GM12892 (cell line): ENCODE data around the gene SF3B1.

ENCODE experiments used
- DNase-seq: peaks from one replicate; pipeline ENCODE4 v3.0.0; 2011; ENCODE audit not compliant: insufficient read length
- FAIRE-seq: peaks from 2 replicates; lab custom pipeline; 2011; peaks lifted over from hg19 to GRCh38; lab: Jason Lieb, UNC
- POLR2A ChIP-seq: IDR thresholded peaks from 2 replicates; pipeline ENCODE4 v1.6.1; 2011; ENCODE audit warnings: low read depth, low read length, control low read depth
- POLR2AphosphoS5 ChIP-seq: IDR thresholded peaks from 2 replicates; pipeline ENCODE4 v1.6.1; 2011; ENCODE audit warnings: low read depth, low read length, control low read depth
- TAF1 ChIP-seq: IDR thresholded peaks from 2 replicates; pipeline ENCODE4 v1.6.1; 2011; ENCODE audit warnings: low read depth, mild to moderate bottlenecking, control low read depth, low read length, borderline replicate concordance

Gene SF3B1

DNA sequence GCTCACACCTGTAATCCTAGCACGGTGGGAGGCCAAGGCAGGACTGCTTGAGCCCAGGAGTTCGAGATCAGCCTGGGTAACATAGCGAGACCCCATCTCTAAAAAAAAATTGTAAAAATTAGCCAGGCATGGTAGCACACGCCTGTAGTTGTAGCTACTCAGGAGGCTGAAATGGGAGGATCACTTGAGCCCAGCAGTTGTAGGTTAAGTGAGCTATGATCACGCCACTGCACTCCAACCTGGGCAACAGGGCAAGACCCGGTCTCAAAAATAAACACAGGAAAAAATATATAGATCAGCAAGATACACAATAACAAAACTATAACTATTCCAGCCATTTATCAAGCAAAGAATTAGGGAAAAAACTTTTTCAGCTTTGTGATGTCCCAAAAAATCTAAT is 3.0 kb downstream of the SF3B1 start:
- no peak for TF ChIP-seq POLR2AphosphoS5
- TF ChIP-seq POLR2A = no peak
- TF ChIP-seq TAF1 = no peak
- FAIRE-seq (no peak), DNase-seq (no peak)

DNA sequence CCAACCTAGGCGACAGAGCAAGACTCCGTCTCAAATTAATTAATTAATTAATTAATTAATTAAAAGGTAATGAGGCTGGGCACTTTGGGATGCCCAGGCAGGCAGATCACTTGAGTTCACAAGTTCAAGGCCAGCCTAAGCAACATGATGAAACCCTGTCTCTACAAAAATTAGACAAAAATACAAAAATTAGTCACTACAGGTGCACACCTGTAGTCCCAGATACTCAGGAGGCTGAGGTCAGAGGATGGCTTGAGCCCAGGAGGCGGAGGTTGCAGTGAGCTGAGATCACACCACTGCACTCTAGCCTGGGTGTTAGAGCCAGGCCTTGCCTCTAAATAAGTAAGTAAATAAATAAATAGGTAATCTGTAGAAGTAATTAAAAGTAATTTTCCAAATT is 6.8 kb downstream of the SF3B1 start:
- TF ChIP-seq POLR2A (no peak), TAF1 (no peak), POLR2AphosphoS5 (no peak)
- DNase-seq (no peak), FAIRE-seq (no peak)

DNA sequence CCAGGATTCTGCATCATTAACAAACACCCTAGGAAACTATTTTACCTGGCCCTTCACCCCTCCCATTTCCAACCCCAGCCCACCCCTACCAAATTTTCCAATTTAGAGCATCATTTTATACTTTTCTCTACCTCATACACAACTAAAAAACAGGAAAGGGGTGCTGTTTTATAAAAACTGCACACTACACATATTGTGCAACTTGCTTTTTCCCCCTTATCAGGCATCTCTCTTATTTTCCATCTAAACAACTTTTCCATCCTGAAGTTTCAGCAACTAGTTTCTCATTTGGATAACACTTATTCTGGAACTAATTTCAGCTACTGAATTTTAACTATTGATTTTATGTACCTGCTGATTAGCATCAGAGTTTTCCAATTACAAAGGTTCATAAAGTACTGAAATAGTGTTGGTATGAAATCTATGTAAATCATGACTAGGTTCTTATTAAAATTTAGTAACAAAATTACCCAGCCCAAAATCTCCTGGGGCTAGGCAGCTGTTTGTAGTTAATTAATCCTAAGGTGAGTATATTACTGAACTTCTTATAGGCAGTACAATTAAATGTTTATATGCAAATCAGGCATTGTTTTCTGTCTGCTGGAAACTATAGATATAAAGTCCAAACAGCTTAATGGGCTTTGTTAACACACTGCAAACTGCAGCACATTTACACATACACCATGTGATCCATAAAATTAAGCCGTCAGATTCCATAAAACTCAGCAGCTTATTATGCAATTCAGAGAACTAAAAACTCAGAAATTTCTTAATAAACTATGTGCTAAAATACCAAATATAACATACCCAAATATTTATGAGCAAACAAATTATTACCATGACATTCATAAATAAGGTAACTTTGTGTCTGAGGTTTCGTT is 7.9 kb downstream of the SF3B1 start:
- no peak for TF ChIP-seq POLR2AphosphoS5
- no peak for TF ChIP-seq POLR2A
- TF ChIP-seq TAF1 = no peak
- FAIRE-seq (peak; percentile 56), DNase-seq (no peak)

DNA sequence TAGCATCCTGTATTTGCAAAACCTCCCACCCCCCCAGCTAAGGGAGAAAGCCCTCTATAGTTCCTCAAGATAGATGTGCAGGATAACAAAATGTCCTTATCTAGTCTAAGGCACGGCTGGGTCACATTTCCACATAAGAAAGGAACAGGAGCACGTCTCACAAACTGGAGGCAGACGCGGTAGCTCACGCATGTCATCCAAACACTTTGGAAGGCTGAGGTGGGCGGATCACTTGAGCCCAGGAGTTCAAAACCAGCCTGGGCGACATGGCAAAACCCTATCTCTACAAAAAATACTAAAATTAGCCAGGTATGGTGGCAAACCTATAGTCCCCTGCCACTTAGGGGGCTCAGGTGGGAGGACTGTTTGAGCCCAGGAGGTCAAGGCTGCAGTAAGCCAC is 9.3 kb downstream of the SF3B1 start:
- DNase-seq (no peak), FAIRE-seq (no peak)
- TF ChIP-seq TAF1 = no peak
- no peak for TF ChIP-seq POLR2A
- TF ChIP-seq POLR2AphosphoS5 = no peak

DNA sequence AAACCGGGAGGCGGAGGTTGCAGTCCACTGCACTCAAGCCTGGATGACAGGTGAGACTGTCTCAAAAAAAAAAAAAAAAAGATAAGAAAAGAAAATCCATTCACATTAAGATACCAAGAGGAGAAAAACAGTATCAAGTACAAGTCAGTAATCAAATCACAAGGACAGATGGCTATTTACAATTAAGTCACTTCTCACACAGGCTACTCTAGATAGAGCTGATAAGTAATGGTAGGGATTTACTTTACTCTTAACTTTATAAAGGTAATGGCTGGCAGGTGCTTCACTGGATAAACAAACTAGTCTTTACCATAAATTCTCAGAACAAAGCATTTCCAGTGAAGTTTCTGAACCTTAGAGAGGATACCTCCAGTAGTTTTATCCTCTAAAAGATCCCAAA is 11.5 kb downstream of the SF3B1 start:
- DNase-seq (no peak), FAIRE-seq (no peak)
- TF ChIP-seq TAF1 = no peak
- TF ChIP-seq POLR2AphosphoS5 = no peak
- TF ChIP-seq POLR2A = no peak

DNA sequence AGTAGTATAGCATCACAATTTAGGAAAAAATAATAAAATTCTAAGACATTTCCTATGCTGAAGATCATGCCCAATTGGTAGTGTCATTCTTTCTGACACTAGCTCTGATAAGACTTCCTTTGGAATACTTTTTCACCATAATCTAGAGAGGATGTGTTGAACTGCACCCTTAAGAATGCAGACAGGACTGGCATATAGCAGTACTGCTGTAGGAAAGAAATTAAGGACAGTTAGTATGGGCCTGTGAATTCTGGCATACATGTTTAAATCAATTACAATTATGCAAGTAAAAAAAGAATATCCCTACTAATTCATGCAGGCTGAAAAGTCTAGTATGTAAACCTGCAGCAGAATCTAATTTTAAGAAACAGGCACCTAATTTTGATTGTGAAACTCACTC is 15.4 kb downstream of the SF3B1 start:
- DNase-seq (no peak), FAIRE-seq (no peak)
- no peak for TF ChIP-seq POLR2AphosphoS5
- TF ChIP-seq TAF1 = no peak
- no peak for TF ChIP-seq POLR2A

DNA sequence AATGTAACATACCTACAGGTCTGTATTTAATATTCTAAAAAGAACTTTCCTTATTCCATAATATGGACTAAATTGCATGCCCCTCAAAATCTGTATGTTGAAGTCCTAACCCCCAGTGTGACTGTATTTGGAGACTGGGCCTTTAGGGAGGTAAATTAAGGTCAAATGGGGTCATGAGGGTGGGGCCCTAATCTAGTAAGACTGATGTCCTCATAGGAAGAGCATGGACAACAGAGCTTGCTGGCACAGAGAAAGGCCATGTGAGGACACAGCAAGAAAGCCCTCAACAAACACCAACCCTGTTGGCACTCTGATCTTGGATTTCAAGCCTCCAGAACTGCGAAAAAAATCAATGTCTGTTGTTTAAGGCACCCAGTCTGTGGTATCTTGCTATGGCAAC is 18.6 kb downstream of the SF3B1 start:
- no peak for DNase-seq
- TF ChIP-seq TAF1 (no peak), POLR2AphosphoS5 (no peak), POLR2A (no peak)
- FAIRE-seq = no peak

DNA sequence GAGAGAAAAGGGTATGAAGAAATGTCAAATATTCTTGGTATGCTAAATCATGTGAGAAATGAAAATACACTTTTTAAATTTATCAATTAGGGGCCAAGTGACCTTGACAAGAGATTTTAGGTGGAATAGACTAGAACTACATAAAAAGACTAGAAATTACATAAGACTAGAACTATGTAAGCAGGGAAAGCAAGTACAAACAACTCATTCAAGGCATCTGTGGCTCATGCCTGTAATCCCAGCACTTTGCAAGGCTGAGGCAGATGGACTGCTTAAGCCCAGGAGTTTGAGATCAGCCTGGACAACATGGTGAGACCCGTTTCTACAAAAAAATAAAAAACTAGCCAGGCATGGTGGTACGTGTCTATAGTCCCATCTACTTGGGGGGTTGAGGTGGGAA is 20.3 kb downstream of the SF3B1 start:
- TF ChIP-seq POLR2A (no peak), POLR2AphosphoS5 (no peak), TAF1 (no peak)
- no peak for FAIRE-seq

DNA sequence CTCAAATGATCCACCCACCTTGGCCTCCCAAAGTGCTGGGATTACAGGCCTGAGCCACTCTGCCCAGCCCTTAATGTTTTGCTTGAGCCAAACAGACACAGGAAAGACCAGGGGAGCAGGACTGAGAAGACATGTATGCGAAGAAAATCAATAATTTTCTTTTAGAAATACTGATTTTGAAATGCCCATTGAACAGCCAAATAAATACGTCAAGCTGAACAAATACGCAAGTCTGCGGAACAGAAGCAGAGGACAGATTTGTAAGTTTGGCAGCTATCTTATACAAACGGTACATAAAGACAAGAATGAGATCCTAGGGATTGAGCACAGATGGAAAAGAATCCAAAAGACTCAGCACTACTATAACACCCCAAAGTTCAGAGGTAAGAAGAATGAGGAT is 20.8 kb downstream of the SF3B1 start:
- no peak for DNase-seq
- no peak for FAIRE-seq
- TF ChIP-seq POLR2AphosphoS5 (no peak), TAF1 (no peak), POLR2A (no peak)

More for the DNA sequence above, 20.3 kb downstream of the SF3B1 start:
- DNase-seq = no peak

DNA sequence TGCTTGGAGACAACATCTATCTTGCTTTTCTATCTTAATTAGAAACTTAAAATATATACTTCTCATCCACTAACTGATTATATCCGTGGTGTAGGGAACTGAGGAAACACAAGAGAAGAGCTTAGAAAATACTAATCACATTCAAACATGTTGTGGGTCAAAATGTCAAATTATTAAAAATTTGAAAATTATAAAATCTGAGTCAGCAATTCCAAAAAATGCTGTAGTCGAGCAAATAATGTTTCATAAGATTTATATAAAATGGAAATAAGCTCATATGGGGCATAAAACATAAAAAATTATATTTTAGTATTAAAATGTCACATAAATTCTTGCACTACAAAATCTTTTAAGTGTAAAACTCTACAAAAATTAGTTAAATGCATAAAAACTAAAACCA is 29.2 kb downstream of the SF3B1 start:
- DNase-seq (no peak), FAIRE-seq (no peak)
- TF ChIP-seq TAF1 (no peak), POLR2A (no peak), POLR2AphosphoS5 (no peak)

DNA sequence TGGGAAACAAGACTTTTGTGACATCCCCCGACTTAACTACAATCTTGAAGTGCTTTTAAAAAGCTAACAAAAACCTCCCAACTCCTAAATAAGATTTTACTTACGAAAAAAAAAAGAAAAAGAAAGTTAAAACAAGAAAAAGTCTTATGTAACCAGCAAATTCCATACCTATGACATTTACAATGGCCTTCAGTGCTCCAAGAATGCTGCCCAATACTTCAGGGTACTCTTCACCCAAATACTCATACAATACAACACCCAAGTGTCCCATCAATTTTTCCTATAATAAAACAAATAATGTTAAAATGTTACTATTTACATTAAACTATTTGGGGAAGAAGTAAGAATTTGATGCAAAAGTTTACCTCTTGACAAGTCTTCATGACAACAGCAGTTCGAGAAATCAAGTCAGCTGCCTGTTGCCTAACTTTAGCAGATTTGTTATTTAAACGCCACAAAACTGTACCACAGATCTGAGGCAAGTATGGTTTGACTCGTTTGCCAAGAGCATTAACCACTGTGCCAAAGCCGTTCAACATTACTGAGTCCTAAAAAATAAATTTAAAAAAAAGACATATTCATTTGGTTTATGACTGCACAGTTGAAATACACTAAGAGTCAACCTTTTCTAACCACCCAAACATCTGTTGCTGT is 34.8 kb downstream of the SF3B1 start:
- TF ChIP-seq TAF1 (no peak), POLR2A (no peak), POLR2AphosphoS5 (no peak)
- FAIRE-seq (no peak), DNase-seq (no peak)

DNA sequence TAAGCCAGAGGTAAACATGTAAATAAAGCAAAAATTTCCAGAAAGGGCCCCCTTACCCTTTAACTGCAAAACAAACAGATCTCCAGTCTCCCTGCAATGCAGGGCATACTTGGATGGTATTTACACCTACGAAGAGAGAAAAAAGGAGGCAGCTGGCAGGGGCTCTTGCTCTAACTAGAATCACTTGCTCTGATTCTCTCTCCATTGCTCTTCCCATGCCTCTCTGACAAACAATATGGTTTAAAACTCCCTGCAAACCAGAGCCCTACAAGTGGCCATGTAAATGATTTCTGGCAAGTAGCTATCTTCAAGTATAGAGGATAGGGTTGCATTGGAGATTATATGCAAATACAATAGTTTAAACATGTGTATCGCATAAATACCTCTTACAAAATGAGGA is 35.9 kb downstream of the SF3B1 start:
- TF ChIP-seq TAF1 = no peak
- TF ChIP-seq POLR2AphosphoS5 = no peak
- TF ChIP-seq POLR2A = no peak
- FAIRE-seq (no peak), DNase-seq (no peak)
